Measurements from ENCODE around the gene SREBF2.
A peak's percentile ranks its signal among the peaks of the same experiment; 100 is the strongest.

DNA sequence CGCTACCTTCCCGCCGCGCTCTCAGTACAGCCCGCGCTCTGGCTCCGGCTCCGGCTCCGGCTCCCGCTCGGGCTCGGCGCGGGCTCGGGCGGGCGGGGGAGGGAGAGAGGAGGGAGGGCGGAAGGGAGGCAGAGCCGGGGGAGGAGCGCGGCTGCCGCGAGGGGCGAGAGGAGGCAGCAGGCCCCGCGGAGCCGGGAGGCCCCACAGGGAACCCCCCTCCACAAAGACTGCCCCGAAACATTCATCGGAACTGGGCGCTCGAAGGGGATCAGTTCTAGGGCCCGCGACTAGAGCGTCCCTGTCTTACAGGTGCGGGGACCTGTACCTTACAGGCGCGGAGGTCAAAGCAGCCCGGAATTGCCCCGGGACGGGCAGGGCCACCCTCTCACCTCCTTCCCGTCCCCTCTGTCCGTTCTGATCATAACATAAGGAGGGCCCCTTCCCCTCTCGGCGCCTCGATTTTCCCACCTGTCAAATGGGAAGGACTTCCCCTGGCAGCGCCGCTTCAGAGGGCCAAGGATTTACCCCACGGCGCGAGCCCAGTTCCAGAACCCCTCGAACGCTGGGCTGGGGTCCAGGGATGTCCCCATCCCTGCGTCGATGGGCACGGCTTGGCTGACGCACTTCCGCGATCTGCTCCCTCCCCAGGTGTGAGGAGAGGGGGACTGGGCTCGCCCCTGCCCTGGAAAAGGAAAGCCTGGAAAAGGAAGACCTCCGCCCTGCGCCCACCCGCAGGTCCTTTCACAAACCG lies 82.3 kb downstream of the SREBF2 start, which contains the start of gene SHISA8:
- TF ChIP-seq POLR2A (IDR thresholded peaks at IDR 0.05; ENCODE audit: low read depth, low read length) (peak; percentile 20; the same call in 1 of the 2 replicates), POLR2AphosphoS5 (IDR thresholded peaks at IDR 0.05; ENCODE audit: low read depth, low read length) (no peak)

All from GM12892 (cell line).